ENCODE measurements around the gene NES. TPM values are rescaled to one million over a fixed set of nuclear protein-coding genes. Genes with fewer than 3 reads are reported as not detected.

NES gene
- total RNA-seq, 1 experiment from 2014 or later, result 56.3 TPM

GRCh38 chr1:156642265-156643048, 34.8 kb downstream of the NES start:
- DNase-seq (ENCODE audit: low read depth, low spot score) (no peak), ATAC-seq (no peak)
- H3K4me3 ChIP-seq (ENCODE audit: low read depth in 2 of 2, low read length in 2 of 2), result no peak overlapping the region
- intact Hi-C loops (cut with micrococcal nuclease; ENCODE audit: unreplicated experiment) (no loop called here), in situ Hi-C loops (cut with HindIII; ENCODE audit: low pct_unique_long_range_greater_than_20kb, low sequenced_read_pairs) (no loop called here)
- no peaks in the 10 kb centered on the region for H3K9me3 ChIP-seq (ENCODE audit: control insufficient read depth, insufficient read depth, low read depth, low read length)
- no peaks in the 10 kb centered on the region for H3K27me3 ChIP-seq (ENCODE audit: control insufficient read depth, insufficient read depth, low read length)
- CTCF ChIA-PET, result interaction anchor here (0.9 kb wide), 1 partner anchor 13 kb away, joined by 4 read pairs; no protein-coding TSS in a partner anchor
- H3K4me1 ChIP-seq (ENCODE audit: control insufficient read depth, insufficient read depth, low read length), result peaks cover 23% of the 10 kb centered on the region
- H3K36me3 ChIP-seq (ENCODE audit: control insufficient read depth, insufficient read depth, low read length), result no peaks in the 10 kb centered on the region
- no peak overlapping the region for H3K27ac ChIP-seq (ENCODE audit: low read length)
- TF ChIP-seq SIN3A (IDR thresholded peaks at IDR 0.05; ENCODE audit: borderline replicate concordance, insufficient read depth, low read depth, low read length) (no peak), POLR2AphosphoS5 (IDR thresholded peaks at IDR 0.05; ENCODE audit: low read depth, low read length) (no peak), CTCF (IDR thresholded peaks at IDR 0.05) (no peak), TCF7L2 (IDR thresholded peaks at IDR 0.05; ENCODE audit: low read depth, low read length) (no peak), REST (IDR thresholded peaks at IDR 0.05; ENCODE audit: insufficient read depth in 1 of 2, low read depth in 2 of 2, low read length in 1 of 2) (no peak)
- no TSS peak for BruUV-seq (replicated peaks)
- POLR2A ChIA-PET, result no interaction called here

- no peak within 1 kb of the TSS for H3K27ac ChIP-seq (ENCODE audit: low read length)
- no peaks in the 10 kb centered on the region for H3K36me3 ChIP-seq (ENCODE audit: control insufficient read depth, insufficient read depth, low read length)
- ATAC-seq, result no peak
- intact Hi-C loops (cut with micrococcal nuclease; ENCODE audit: unreplicated experiment) (no loop called here), in situ Hi-C loops (cut with HindIII; ENCODE audit: low pct_unique_long_range_greater_than_20kb, low sequenced_read_pairs) (no loop called here)
- TF ChIP-seq REST (IDR thresholded peaks at IDR 0.05; ENCODE audit: insufficient read depth in 1 of 2, low read depth in 2 of 2, low read length in 1 of 2) (no peak), SIN3A (IDR thresholded peaks at IDR 0.05; ENCODE audit: borderline replicate concordance, insufficient read depth, low read depth, low read length) (no peak), TCF7L2 (IDR thresholded peaks at IDR 0.05; ENCODE audit: low read depth, low read length) (no peak), CTCF (IDR thresholded peaks at IDR 0.05) (no peak), POLR2AphosphoS5 (IDR thresholded peaks at IDR 0.05; ENCODE audit: low read depth, low read length) (no peak)
- H3K4me1 ChIP-seq (ENCODE audit: control insufficient read depth, insufficient read depth, low read length), result peaks cover 23% of the 10 kb centered on the region
- H3K27me3 ChIP-seq (ENCODE audit: control insufficient read depth, insufficient read depth, low read length), result no peaks in the 10 kb centered on the region
- no TSS peak for BruUV-seq (replicated peaks)
- no peaks in the 10 kb centered on the region for H3K9me3 ChIP-seq (ENCODE audit: control insufficient read depth, insufficient read depth, low read depth, low read length)
- CTCF ChIA-PET, result interaction anchor here (0.8 kb wide), 1 partner anchor 33 kb away, joined by 3 read pairs; no protein-coding TSS in a partner anchor
- no peak within 1 kb of the TSS for H3K4me3 ChIP-seq (ENCODE audit: low read depth in 2 of 2, low read length in 2 of 2)
- no peak for DNase-seq (ENCODE audit: low read depth, low spot score)
- POLR2A ChIA-PET, result no interaction called here
Observed at GRCh38 chr1:156641761-156642264, 35.4 kb downstream of the NES start, which contains the start of gene BCAN. Gene BCAN (plus strand): TSS chr1:156642117. CDS start chr1:156646055, 3,938 bp downstream.
